Activated CD4-positive, alpha-beta memory T cell treated with anti-CD3 and anti-CD28 coated beads, Interleukin-2, amount 10 ng/mL, durations not matched to agents 7 days and 5 days (primary cell): ENCODE results near the gene CDH23. TPM values are rescaled to one million over a fixed set of nuclear protein-coding genes. Genes with fewer than 3 reads are reported as not detected.

Source experiments
- CTCF ChIA-PET: fragments of 350-600 bp; sonication (Branson Sonifier 250); formaldehyde crosslinking; loops from one replicate; lab custom pipeline; 2021; ENCODE audit warnings: antibody characterized with exemption, inconsistent platforms; lab: Charles Lee
- POLR2A ChIA-PET: fragments of 350-600 bp; sonication (Branson Sonifier 250); formaldehyde crosslinking; loops from one replicate; lab custom pipeline; 2021; ENCODE audit warnings: antibody characterized with exemption; lab: Charles Lee
- DNase-seq: peaks from one replicate; pipeline ENCODE4 v3.0.0-alpha.2; 2020
- H3K27ac Mint-ChIP-seq: one replicate; pipeline ENCODE4 v1.8.0; 2021; ENCODE audit warnings: mild to moderate bottlenecking, mixed read lengths
- H3K27me3 Mint-ChIP-seq: one replicate; pipeline ENCODE4 v1.8.0; 2021; ENCODE audit warnings: mixed read lengths
- H3K36me3 Mint-ChIP-seq: one replicate; pipeline ENCODE4 v1.8.0; 2021; ENCODE audit warnings: low read depth, mixed read lengths
- H3K4me1 Mint-ChIP-seq: one replicate; pipeline ENCODE4 v1.8.0; 2021; ENCODE audit warnings: mixed read lengths
- H3K4me3 Mint-ChIP-seq: one replicate; pipeline ENCODE4 v1.8.0; 2021; ENCODE audit warnings: mild to moderate bottlenecking, mixed read lengths
- H3K9me3 Mint-ChIP-seq: one replicate; pipeline ENCODE4 v1.8.0; 2021; ENCODE audit warnings: mixed read lengths
- total RNA-seq, 2 experiments: library from RNA; stranded (reverse); gene quantifications; one replicate each; pipeline ENCODE4 v1.2.3, GENCODE V29; 2021

Gene CDH23
- total RNA-seq, 2 experiments from 2014 or later = 1.3 TPM

- CTCF ChIA-PET = interaction anchor here (1.1 kb wide), 1 partner anchor 12 kb away, joined by 3 read pairs; the partner anchor contains the start of gene PSAP
- POLR2A ChIA-PET = interaction anchor here (1.3 kb wide), 1 partner anchor 12 kb away, joined by 4 read pairs; the partner anchor contains the start of gene PSAP
- Mint-ChIP-seq H3K36me3 (no peaks in the 10 kb centered on the region), H3K4me1 (peaks cover 8% of the 10 kb centered on the region), H3K27me3 (no peaks in the 10 kb centered on the region), H3K9me3 (no peaks in the 10 kb centered on the region), H3K27ac (no peak overlapping the region), H3K4me3 (no peak overlapping the region)
- DNase-seq = no peak
Observed at GRCh38 chr10:71863203-71863602, 466.5 kb downstream of the CDH23 start.

GRCh38 chr10:71864911-71865361, 468.2 kb downstream of the CDH23 start:
- no peaks in the 10 kb centered on the region for H3K9me3 Mint-ChIP-seq
- peaks cover 8% of the 10 kb centered on the region for H3K4me1 Mint-ChIP-seq
- no peaks in the 10 kb centered on the region for H3K36me3 Mint-ChIP-seq
- no peak for DNase-seq
- no peak overlapping the region for H3K27ac Mint-ChIP-seq
- H3K27me3 Mint-ChIP-seq = no peaks in the 10 kb centered on the region
- ChIA-PET POLR2A (no interaction called here), CTCF (no interaction called here)
- no peak overlapping the region for H3K4me3 Mint-ChIP-seq

Other genes starting within 250 kb of the CDH23 start
- gene UNC5B, start 184.3 kb upstream of the CDH23 start, total RNA-seq = not detected
- gene SLC29A3, start 77.7 kb upstream of the CDH23 start, total RNA-seq = 1 to 10 TPM; 2.6 to 3.2 TPM